ENCODE results near the gene ADCK2. TPM values are rescaled to one million over a fixed set of nuclear protein-coding genes. Genes with fewer than 3 reads are reported as not detected.
"Not testable (repeated sequence)": the region's sequence is repeated elsewhere in the genome, so short reads cannot be mapped to it uniquely, and the experiment has no call there.

Gene ADCK2
- polyA plus RNA-seq, 4 donors: 23.9 to 26.9 (median 24.8) TPM

GRCh38 chr7:140671966-140672365 lies 779 bp upstream of the ADCK2 start:
- no peak for DNase-seq (ENCODE audit: low read depth in 4 of 4, low spot score in 3 of 4)

GRCh38 chr7:140673063-140673773 lies 473 bp downstream of the ADCK2 start:
- DNase-seq (ENCODE audit: low read depth in 4 of 4, low spot score in 3 of 4): no peak

- no peak for DNase-seq (ENCODE audit: low read depth in 4 of 4, low spot score in 3 of 4)
Observed at GRCh38 chr7:140673774-140674155, 1.0 kb downstream of the ADCK2 start.

DNA sequence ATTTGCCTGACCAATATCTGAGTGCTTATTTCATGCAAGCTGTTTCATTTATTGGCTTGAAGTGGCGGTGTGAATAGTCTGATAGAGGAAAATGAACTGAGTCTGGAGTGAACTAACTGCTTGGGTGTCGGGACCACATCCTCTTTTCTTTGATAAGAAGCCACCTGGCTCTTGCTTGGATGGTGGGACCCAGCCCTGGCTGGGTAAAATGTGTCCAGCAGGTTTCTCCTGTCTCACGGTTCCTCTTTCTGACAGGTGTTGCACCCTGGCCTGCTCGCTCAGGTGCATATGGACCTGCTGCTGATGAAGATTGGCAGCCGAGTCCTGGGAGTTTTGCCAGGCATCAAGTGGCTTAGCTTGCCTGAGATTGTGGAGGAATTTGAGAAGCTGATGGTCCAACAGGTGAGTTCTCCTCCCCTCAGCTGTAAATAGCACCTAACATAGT lies 1.6 kb downstream of the ADCK2 start:
- no peak for DNase-seq (ENCODE audit: low read depth in 4 of 4, low spot score in 3 of 4)

- no peak for DNase-seq (ENCODE audit: low read depth in 4 of 4, low spot score in 3 of 4)
Observed at GRCh38 chr7:140674899-140675701, 2.4 kb downstream of the ADCK2 start.

GRCh38 chr7:140675726-140676125 lies 3.0 kb downstream of the ADCK2 start:
- DNase-seq (ENCODE audit: low read depth in 4 of 4, low spot score in 3 of 4): no peak

DNA sequence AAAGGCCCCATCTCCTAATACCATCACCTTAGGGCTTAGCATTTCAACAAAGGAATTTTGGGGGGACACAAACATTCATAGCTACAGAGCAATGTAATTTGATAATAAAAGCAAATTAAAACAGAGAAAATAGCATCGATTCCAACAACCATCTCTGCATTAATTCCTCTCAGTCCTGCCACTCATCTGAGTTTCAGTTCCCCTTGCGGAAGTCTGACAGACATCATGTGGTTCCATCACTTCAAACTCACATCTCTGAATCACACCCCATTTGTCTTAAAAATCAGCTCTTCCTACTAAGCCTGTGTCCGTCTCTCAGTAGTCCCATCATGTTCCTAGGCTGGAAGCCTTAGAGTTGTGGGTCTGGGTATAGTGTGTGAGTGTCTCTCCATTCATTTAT lies 3.6 kb downstream of the ADCK2 start:
- DNase-seq (ENCODE audit: low read depth in 4 of 4, low spot score in 3 of 4): no peak

DNA sequence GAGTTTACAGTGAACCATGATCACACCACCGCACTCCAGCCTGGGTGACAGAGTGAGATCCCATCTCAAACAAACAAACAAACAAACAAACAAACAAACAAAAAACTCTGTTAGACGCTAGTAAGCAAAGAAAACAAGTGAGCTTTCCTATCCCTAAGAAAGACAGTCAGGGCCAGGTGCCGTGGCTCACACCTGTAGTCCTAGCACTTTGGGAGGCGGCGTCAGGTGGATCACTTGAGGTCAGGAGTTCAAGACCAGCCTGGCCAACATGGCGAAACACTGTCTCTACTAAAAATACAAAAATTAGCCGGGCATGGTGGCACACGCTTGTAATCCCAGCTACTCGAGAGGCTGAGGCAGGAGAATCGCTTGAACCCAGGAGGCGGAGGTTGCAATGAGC lies 4.2 kb downstream of the ADCK2 start:
- not testable (repeated sequence) for DNase-seq (ENCODE audit: low read depth in 4 of 4, low spot score in 3 of 4)

GRCh38 chr7:140677496-140677895 lies 4.8 kb downstream of the ADCK2 start:
- no peak for DNase-seq (ENCODE audit: low read depth in 4 of 4, low spot score in 3 of 4)

DNA sequence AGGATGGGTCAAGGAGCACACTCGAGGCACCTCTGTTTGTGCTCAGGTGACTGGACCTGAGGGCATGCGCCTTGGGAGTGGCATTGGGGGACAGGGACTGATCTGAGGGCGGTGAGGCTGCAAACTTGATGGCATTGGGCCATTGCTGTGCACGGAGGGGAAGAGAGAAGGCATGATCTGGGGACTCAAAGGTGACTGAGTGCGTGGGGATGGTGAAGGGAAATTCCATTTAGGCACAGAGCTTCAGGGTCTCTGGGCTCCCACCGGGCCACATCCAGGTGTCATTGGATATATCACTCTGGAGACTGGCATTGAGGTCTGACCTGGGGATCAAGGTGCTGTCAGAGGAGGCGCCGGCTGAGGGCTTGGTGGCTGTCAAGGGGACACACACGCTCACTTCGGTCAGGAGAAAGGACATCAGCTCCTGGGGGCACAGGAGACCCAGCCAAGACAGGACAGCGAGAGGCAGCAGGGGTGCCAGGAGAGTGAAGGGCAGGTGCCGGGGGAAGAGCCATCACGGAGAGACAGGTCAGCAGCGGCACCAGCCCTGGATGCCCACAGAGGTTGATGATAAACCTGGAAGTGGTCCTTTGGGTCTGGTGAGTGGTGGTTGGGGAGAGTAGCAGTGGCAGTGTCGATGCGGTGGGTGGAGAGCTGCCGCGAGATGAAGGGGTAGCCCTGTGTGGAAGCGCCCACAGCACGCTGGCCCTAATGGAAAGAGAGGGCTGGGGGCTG lies 5.5 kb downstream of the ADCK2 start:
- no peak for DNase-seq (ENCODE audit: low read depth in 4 of 4, low spot score in 3 of 4)

- DNase-seq (ENCODE audit: low read depth in 4 of 4, low spot score in 3 of 4): no peak
Observed at GRCh38 chr7:140678816-140679130, 6.0 kb downstream of the ADCK2 start.

DNA sequence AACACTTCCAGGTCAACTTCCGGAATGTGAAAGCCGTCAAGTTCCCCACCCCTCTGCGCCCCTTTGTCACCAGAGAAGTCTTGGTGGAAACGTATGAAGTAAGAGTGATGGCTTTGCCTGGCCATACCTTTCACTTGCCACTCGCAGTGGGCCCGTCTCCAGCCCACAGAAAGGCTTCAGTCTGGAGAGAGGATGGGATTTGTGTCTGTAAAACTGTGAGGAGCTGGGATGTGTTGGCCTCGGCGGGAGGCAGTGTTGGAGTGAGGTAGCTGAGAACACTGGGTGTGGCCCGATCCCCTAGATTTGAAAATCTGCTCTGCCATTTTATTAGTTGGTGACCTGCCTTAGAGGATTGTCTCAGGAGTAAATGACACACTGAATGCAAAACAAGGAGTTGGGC lies 6.4 kb downstream of the ADCK2 start:
- no peak for DNase-seq (ENCODE audit: low read depth in 4 of 4, low spot score in 3 of 4)

GRCh38 chr7:140680886-140681285 lies 8.1 kb downstream of the ADCK2 start:
- no peak for DNase-seq (ENCODE audit: low read depth in 4 of 4, low spot score in 3 of 4)

- DNase-seq (ENCODE audit: low read depth in 4 of 4, low spot score in 3 of 4): no peak
Observed at GRCh38 chr7:140681766-140682165, 9.0 kb downstream of the ADCK2 start.

GRCh38 chr7:140683657-140684056 lies 10.9 kb downstream of the ADCK2 start:
- DNase-seq (ENCODE audit: low read depth in 4 of 4, low spot score in 3 of 4): no peak

DNA sequence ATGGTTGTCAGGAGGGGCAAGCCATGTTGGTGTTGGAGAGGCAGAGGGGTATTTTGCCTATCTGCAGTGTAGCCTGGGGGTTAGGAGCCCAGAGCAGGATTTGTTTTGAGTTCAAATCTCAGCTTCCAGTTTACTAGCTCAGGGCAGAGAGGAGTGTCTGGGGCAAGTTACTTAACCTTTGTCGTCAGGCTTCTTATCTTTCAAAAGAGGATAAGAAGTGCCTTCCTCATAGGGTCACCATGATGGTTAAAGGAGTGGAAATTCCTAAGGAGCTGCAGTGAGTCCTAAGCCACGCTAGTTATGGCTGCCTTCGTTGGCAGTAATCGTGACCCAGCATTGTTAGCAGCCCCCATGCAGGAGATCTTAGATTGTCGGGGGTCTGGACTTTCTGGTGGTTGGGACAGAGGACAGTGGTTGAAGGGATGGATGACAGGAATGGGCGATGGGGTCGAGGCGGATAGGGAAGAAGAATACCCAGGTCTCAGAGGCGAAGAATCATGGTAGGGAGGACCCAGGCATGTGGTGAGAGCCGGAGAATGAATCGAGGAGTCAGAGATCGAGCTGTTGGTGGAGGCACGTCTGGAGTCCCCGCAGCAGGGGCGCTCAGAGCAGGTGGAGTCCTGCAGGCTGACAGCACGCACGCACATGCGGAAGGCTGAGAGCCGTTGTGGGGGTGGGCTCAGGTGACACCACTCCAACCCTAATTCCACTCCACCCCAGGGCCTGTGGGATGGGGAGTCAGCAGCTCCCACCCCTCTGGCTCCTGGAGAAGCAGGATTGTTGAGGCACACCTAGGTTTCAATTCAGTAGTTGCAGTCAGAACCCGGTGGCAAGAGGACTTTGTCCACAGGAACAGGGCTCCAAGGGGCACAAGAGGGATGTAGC lies 11.6 kb downstream of the ADCK2 start:
- no peak for DNase-seq (ENCODE audit: low read depth in 4 of 4, low spot score in 3 of 4)

- DNase-seq (ENCODE audit: low read depth in 4 of 4, low spot score in 3 of 4): no peak
Observed at GRCh38 chr7:140685407-140686087, 12.8 kb downstream of the ADCK2 start.

DNA sequence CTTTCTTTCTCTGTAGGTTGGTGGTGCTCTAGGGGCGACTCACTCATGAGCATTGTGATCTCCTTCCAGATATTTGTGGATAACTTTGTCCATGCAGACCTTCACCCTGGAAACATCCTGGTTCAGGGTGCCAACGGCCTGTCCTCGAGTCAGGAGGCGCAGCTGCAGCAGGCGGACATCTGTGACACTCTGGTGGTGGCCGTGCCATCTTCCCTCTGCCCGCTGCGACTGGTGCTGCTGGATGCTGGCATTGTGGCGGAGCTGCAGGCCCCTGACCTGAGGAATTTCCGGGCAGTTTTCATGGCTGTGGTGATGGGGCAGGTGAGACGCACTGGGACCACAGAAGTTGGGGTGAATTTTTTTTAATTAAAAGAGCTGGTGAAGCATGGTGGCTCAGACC lies 14.2 kb downstream of the ADCK2 start:
- DNase-seq (ENCODE audit: low read depth in 4 of 4, low spot score in 3 of 4): no peak

GRCh38 chr7:140688341-140688740 lies 15.6 kb downstream of the ADCK2 start:
- DNase-seq (ENCODE audit: low read depth in 4 of 4, low spot score in 3 of 4): no peak

All from right renal pelvis (tissue), 4 donors.